Subcutaneous abdominal adipose tissue (tissue), 5 donors: ENCODE results near the gene CPB2.

ENCODE experiments used
- H3K27ac ChIP-seq: one replicate; pipeline ENCODE4 v1.7.0; 2013; ENCODE audit warnings: low read depth, mild to moderate bottlenecking, inconsistent platforms, low read length, moderate library complexity
- H3K27me3 ChIP-seq, 5 donors: one replicate each; pipeline ENCODE4 v1.7.0; 2013; ENCODE audit warnings: low read length in 5 of 5, inconsistent platforms in 1 of 5; ENCODE audit not compliant: control insufficient read depth in 5 of 5, insufficient read depth in 4 of 5
- H3K36me3 ChIP-seq, 5 donors: one replicate each; pipeline ENCODE4 v1.7.0; 2013; ENCODE audit warnings: low read length in 5 of 5; ENCODE audit not compliant: control insufficient read depth in 5 of 5, insufficient read depth in 5 of 5
- H3K4me1 ChIP-seq, 5 donors: one replicate each; pipeline ENCODE4 v1.7.0; 2013; ENCODE audit warnings: low read length in 5 of 5, mild to moderate bottlenecking in 3 of 5, moderate library complexity in 1 of 5; ENCODE audit not compliant: control insufficient read depth in 5 of 5, insufficient read depth in 5 of 5
- H3K4me3 ChIP-seq, 5 donors: one replicate each; pipeline ENCODE4 v1.7.0; 2013; ENCODE audit warnings: low read length in 5 of 5, low read depth in 1 of 5
- H3K9ac ChIP-seq, 5 donors: one replicate each; pipeline ENCODE4 v1.7.0; 2013; ENCODE audit warnings: low read length in 5 of 5, mild to moderate bottlenecking in 4 of 5, moderate library complexity in 3 of 5
- H3K9me3 ChIP-seq, 5 donors: one replicate each; pipeline ENCODE4 v1.7.0; 2013; ENCODE audit warnings: low read length in 5 of 5; ENCODE audit not compliant: control insufficient read depth in 5 of 5
- donor health status: healthy.
- donor health status: healthy.
- donor health status: healthy.
- donor health status: healthy.
- donor health status: healthy.

CPB2 gene

DNA sequence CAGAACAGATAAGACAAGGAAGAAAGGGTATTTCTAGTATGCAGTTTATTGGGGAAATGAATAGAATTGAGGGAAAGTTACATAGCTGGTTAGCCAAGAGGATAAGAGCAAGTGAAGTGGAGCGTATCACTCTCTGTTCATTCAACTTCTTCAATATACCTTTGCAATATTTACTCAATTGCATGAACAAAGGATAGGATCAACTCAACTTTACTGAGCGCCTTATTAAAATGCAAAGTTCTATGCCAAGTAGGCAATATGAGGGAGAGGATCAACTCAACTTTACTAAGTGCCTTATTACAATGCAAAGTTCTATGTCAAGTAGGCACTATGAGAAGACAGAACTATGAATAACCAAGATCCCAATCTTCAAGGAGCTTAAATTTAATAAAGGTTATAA is 96.2 kb downstream of the CPB2 start:
- Histone ChIP-seq H3K36me3 (peaks cover 24 to 46% (median 34%) of the 10 kb centered on the region in 5 donors), H3K27ac (no peak overlapping the region), H3K9ac (no peak overlapping the region), H3K27me3 (no peaks in the 10 kb centered on the region), H3K4me3 (no peak overlapping the region), H3K9me3 (no peaks in the 10 kb centered on the region), H3K4me1 (no peaks in the 10 kb centered on the region)

DNA sequence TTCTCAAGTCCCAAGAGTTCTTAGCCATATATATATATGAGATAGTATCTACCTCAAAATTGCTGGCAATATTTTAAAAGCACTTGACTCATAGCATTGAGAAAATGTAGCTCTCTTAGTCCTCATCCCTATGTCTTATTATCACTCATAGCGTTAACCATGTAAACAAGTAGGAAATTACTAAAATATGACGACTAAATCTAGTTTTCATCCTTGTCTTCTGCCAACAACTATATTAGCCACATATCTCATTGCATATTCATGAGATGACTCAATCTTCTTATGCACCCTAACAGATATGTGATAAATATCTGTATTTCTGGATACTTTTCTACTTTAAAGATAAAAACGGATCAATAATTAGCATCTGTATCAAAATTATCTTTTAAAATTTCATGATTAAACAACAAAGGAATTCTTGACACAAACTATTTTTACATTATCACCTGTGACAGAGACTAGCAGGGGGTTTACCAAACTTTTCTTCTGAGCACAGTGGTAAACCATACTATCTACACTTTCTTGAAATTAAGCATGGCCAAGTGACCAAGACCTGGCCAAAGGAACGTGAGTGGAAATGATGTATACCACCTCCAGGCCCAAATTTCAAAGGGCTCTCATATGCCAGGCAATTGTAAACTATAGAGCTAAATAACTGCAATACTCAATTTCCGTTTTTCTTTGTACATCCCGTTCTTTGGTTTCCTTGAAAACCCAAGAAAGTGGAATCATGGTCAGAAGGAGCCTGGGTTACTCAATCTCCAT is 98.0 kb downstream of the CPB2 start:
- Histone ChIP-seq H3K27me3 (no peaks in the 10 kb centered on the region), H3K4me3 (no peak overlapping the region), H3K9ac (no peak overlapping the region), H3K9me3 (no peaks in the 10 kb centered on the region), H3K4me1 (no peaks in the 10 kb centered on the region), H3K27ac (no peak overlapping the region), H3K36me3 (peaks cover 31 to 49% (median 39%) of the 10 kb centered on the region in 5 donors)

DNA sequence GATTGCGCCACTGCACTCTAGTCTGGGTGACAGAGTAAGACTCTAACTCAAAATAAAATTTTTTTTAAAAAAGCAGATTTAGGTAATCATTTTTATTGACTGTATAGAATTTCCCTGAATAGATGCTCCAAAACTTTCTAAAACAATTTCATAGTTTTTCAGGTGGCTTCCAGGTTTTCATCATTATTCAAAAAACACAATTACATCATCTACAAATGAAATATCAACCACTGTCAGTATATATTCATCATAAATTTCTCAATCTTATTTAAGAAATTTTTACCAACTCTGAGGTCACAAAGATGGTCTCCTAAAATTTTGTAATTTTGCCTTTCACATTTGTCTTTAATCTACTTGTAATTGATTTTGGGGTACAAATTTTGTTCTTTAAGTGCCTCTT is 100.3 kb downstream of the CPB2 start:
- Histone ChIP-seq H3K27me3 (no peaks in the 10 kb centered on the region), H3K27ac (no peak overlapping the region), H3K9ac (no peak overlapping the region), H3K4me3 (no peak overlapping the region), H3K36me3 (peaks cover 48 to 57% (median 51%) of the 10 kb centered on the region in 5 donors), H3K4me1 (no peaks in the 10 kb centered on the region), H3K9me3 (no peaks in the 10 kb centered on the region)
